ENCODE results near the gene LINC00237. TPM values are rescaled to one million over a fixed set of nuclear protein-coding genes. Genes with fewer than 3 reads are reported as not detected.

The LINC00237 gene
- total RNA-seq, 1 donor from 2014 or later = not detected

GRCh38 chr20:21074605-21075336 is 31.4 kb downstream of the LINC00237 start:
- DNase-seq (ENCODE audit: low read depth) = no peak
- TF ChIP-seq CTCF (conservative IDR thresholded peaks at IDR 0.05; ENCODE audit: low read depth, low read length) = no peak
- no peak overlapping the region for H3K4me3 ChIP-seq (ENCODE audit: low read depth, low read length)

- no peak for TF ChIP-seq CTCF (conservative IDR thresholded peaks at IDR 0.05; ENCODE audit: low read depth, low read length)
- no peak for DNase-seq (ENCODE audit: low read depth)
- no peak overlapping the region for H3K4me3 ChIP-seq (ENCODE audit: low read depth, low read length)
Observed at GRCh38 chr20:21067255-21067654, 38.9 kb downstream of the LINC00237 start.

GRCh38 chr20:21064924-21065323 is 41.2 kb downstream of the LINC00237 start:
- TF ChIP-seq CTCF (conservative IDR thresholded peaks at IDR 0.05; ENCODE audit: low read depth, low read length) = no peak
- DNase-seq (ENCODE audit: low read depth) = no peak
- no peak overlapping the region for H3K4me3 ChIP-seq (ENCODE audit: low read depth, low read length)

GRCh38 chr20:21063276-21063675 is 42.9 kb downstream of the LINC00237 start:
- no peak for TF ChIP-seq CTCF (conservative IDR thresholded peaks at IDR 0.05; ENCODE audit: low read depth, low read length)
- no peak for DNase-seq (ENCODE audit: low read depth)
- no peak overlapping the region for H3K4me3 ChIP-seq (ENCODE audit: low read depth, low read length)

GRCh38 chr20:21053002-21053762 is 53.0 kb downstream of the LINC00237 start:
- no peak for DNase-seq (ENCODE audit: low read depth)
- TF ChIP-seq CTCF (conservative IDR thresholded peaks at IDR 0.05; ENCODE audit: low read depth, low read length) = no peak
- H3K4me3 ChIP-seq (ENCODE audit: low read depth, low read length) = no peak overlapping the region

- DNase-seq (ENCODE audit: low read depth) = no peak
- no peak overlapping the region for H3K4me3 ChIP-seq (ENCODE audit: low read depth, low read length)
- no peak for TF ChIP-seq CTCF (conservative IDR thresholded peaks at IDR 0.05; ENCODE audit: low read depth, low read length)
Observed at GRCh38 chr20:21052686-21053001, 53.5 kb downstream of the LINC00237 start.

All from epithelial cell of proximal tubule (primary cell).